Esophagus mucosa (tissue), 1 donor: Measurements from ENCODE around the gene HCRTR1. TPM values are rescaled to one million over a fixed set of nuclear protein-coding genes. Genes with fewer than 3 reads are reported as not detected.

ENCODE experiments used
- ATAC-seq: fragments of 200-7000 bp; cut with Tn5 transposase; one replicate; pipeline ENCODE4 v1.9.1; 2020
- total RNA-seq: library from RNA; stranded (reverse); gene quantifications from one replicate; pipeline ENCODE4 v1.2.4, GENCODE V29; 2023
- donor health status: DM: yes; HTN: yes; CAD: no.

HCRTR1 gene
- total RNA-seq, 1 donor from 2014 or later, result not detected

- no peak for ATAC-seq
These were observed 32.9 kb downstream of the HCRTR1 start for GRCh38 chr1:31650161-31651088.

GRCh38 chr1:31651089-31651420 is 33.6 kb downstream of the HCRTR1 start:
- ATAC-seq, result no peak

GRCh38 chr1:31651766-31652165 is 34.3 kb downstream of the HCRTR1 start:
- ATAC-seq, result no peak

GRCh38 chr1:31652891-31653499 is 35.5 kb downstream of the HCRTR1 start:
- ATAC-seq, result no peak

DNA sequence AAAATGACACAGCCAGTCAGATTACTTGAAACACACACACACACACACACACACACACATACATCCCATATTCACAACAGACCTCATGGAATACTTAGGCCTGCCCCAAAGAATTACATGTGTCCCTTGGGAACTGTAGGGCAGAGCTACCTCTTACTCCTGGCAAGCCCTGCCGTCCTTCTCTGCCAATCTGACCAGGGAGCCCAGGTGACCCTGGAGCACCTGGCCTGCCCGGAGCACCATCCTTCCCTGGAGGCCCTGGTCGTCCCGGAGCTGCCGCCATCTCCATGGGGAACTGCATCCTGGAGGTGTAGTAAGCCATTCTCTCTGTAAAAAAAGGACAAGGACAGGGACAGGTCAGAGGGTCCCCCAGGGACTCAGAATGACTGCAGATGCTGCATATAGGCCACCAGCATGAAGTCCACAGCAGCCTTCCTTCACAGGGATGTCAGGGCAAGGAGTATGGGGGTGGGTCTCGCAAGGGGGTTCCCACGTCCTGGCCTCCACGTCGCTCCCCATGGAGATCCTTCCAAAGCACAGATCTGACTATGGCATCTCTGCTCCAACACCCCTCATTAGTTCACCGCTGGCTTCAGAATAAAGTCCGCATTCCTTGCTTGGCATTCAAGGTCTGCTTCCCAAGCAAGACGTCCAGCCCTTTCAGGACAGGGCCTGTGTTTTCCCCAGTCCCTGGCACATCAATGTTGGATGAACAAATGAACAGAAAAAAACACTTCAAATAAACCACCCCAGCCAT is 36.4 kb downstream of the HCRTR1 start:
- ATAC-seq, result no peak

- ATAC-seq, result no peak
These were observed 36.9 kb downstream of the HCRTR1 start for GRCh38 chr1:31654474-31654776.

DNA sequence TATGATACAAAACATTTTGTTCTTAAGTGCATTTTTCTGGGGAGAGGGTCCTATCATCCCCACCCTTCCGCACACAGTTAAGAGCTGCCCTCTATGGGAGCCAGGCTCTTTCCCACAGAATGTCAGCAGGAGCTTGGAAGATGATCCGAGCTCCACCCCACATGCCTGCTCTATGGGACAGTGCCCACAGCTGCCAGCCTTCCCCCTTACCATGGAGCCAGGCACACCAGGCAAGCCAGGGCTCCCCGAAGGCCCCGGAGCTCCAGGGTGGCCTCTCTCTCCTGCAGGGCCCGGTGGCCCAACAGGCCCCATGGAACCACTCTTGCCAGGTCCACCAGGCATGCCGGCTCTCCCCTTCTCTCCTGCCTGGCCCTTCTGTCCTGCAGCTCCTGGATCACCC is 37.6 kb downstream of the HCRTR1 start:
- no peak for ATAC-seq

DNA sequence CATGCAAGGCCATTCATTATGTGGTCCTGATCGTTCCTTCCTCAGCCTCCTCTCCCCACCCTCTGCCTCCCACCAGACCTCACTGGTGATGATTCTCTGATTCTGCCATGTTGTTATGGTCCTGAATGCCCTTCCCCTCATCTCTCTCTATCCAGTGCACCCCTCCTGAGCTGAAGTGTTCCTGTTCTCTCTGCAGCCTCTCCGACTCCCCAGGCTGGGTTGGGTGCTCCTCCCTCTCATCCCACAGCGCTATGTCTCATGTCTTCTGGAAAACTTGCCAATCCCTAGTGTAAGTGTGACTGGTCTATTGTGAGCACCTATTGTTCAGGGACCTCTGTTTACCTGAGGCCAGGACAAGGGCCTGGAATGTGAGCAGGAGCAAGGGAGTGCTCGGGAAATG is 38.3 kb downstream of the HCRTR1 start:
- no peak for ATAC-seq

- no peak for ATAC-seq
These were observed 39.7 kb downstream of the HCRTR1 start for GRCh38 chr1:31657020-31657804.

DNA sequence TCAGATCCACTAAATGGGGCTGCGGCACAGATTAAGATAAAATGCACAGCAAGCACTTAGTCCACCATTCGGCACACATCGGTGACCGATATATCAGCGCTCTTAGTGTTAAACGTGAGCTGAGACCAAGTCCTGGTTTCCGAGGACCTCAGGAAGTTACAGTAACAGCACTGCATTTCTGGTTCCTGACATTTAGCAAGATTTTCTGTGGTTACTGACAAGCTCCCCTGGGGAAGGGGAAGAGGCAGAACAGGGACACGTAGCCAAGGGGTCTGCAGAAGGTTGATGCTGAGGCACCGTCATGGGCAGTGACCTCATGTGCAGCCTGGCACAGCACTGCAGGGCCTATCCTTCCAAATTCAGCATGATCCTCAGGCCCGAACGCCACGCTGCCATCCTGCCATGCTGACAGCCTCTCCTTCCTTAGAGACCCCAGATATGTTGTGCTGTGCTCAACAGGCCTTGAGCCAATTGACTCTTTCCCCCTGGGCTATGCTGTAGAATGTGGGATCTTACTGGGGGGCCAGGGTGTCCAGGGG is 40.6 kb downstream of the HCRTR1 start:
- ATAC-seq, result no peak

- ATAC-seq, result no peak
These were observed 41.2 kb downstream of the HCRTR1 start for GRCh38 chr1:31658721-31659120.

- no peak for ATAC-seq
These were observed 42.4 kb downstream of the HCRTR1 start for GRCh38 chr1:31659889-31660288.

DNA sequence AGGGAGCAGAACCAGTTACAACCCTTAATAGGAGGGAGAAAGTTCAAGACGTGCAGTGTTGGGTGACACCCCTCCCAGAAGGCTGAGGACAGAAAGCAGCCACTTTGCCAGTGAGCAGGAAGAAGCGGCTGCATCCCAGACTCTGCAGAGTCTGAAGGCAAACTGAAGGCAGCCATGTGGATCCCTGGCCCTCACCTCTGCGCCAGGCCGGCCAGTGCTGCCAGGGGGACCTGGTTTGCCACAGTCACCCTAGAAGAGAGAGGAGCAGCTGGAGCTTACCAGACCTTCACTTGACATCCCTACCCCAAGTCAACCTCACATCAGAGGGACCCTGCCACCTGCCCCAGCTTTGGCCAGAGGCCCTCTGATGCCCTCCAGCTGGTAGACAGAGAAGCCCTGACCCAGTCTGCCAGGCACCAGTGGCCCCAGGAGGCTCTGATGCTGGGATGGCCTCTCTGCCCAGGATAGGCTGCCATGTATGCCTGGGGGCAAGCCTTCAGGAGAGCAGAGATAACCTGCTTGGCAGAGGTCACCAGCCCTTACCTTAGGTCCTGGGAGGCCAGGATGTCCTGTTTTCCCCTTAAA is 43.5 kb downstream of the HCRTR1 start:
- ATAC-seq, result no peak

DNA sequence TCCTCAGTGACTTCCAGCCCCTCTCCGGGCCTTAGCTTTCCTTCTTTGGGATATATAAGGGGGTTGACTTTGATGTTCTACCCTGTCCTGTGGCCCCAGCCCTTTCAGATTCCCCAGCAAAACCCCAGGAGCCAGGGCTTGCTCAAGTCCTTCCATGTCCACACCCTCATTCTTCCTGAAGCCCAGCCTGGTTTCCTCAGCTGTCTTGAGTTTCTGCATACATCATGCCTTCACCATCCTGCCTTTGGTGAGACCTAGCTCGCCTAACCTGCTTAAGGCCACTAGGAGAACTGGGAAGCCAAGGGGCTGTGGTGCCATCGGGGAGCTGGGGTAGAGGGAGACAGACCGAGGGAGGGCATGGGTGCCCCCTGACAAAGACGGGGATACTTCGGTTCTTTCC is 44.4 kb downstream of the HCRTR1 start:
- ATAC-seq, result no peak

DNA sequence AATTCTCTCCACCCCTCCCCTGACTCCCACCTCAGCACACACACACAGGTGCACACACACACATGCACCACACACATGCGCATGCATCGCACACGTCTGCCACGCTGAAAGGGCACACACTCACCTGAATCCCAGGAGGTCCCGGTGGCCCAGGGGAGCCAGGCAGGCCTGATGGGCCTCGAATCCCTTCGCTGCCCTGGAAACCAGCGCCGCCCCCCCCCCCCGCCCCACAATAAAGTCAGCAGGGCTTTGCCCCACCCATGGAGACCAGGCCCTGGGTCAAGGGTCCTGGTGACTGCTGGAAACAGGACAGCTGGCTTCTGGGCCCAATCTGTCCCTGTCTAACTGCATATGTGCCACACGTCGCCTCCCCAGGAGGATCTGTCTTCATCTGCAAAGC is 45.0 kb downstream of the HCRTR1 start:
- ATAC-seq, result no peak

DNA sequence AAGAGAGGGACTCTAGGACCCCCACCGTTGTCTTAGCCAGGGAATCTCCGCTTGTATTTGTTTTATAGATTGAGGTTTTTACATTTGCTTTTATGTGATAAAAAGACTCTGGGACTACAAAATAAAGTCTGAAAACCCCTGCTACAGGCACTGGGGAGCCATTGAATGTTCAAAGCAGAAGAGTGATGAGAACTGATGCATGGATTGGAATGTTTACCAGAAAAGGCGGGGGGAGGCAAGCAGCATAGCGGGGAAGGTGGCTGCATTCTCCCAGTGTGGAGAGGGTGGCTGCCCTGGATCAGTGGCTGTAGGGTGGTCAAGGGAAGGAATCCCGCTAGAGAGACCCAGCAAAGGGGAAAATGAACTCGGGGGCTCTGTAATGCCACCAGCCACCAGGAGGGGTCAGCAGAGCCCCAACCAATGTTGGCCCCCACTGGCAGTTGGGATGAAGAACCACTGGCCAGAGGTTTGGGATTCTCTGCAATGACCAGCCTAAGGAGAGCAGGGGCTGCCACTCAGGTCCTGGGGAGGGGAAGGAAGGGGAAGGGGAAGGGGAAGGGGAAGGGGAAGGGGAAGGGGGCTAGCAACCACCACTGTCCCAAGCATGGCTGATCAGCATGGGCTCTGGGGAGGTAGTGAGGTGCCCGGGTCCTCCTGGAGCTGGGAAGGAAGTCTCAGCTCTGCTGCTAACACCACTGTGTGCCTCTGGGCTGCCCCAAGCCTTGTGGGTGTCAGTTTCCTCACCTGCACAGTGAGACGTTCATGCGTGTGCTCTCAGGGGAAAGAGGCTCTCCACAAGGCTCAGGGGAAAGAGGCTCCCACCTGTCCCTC is 46.3 kb downstream of the HCRTR1 start:
- peak; percentile 28 for ATAC-seq

- no peak for ATAC-seq
These were observed 47.0 kb downstream of the HCRTR1 start for GRCh38 chr1:31664528-31664927.

GRCh38 chr1:31665234-31665878 is 47.9 kb downstream of the HCRTR1 start:
- no peak for ATAC-seq

GRCh38 chr1:31666263-31666963 is 48.9 kb downstream of the HCRTR1 start:
- peak; percentile 53 for ATAC-seq
